HG02943 (cell line): ENCODE results near the gene BSPH1.
"Not testable (repeated sequence)": the region's sequence is repeated elsewhere in the genome, so short reads cannot be mapped to it uniquely, and the experiment has no call there.

ENCODE experiments used
- ATAC-seq: cut with Tn5 transposase; IDR thresholded peaks from one replicate; pipeline ENCODE4 v1.9.1; 2021; ENCODE audit warnings: mild to moderate bottlenecking, low read depth, moderate library complexity; ENCODE audit not compliant: unreplicated experiment

BSPH1 gene

DNA sequence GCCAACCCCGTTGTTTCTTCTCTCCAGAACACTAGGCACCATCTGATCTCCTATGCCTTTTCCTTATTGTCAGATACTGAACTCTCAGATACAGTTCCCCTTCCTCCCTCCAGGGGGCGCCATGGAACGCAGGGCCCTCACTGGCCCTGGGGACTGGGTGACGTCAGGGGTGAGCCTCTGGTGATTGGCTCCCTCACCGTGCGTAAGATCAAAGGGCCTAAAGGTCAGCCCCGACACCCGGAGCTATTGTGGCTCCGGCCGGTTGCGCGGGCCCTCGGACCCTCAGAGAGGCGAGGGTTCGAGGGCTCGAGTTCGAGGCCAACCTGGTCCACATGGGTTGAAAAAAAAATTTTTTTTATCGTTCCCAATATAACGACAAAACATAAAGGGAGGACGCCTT, 63.4 kb downstream of the BSPH1 start:
- not testable (repeated sequence) for ATAC-seq

GRCh38 chr19:47920107-47920506, 71.9 kb downstream of the BSPH1 start:
- ATAC-seq: not testable (repeated sequence)
